H9 (cell line): ENCODE results near the gene GAS2L2. TPM values are rescaled to one million over a fixed set of nuclear protein-coding genes. Genes with fewer than 3 reads are reported as not detected.

Experiments used
- DNase-seq: peaks from one replicate; pipeline ENCODE4 v3.0.0-alpha.2; 2017
- H2AFZ ChIP-seq: one replicate; pipeline ENCODE4 v1.6.1; 2013; ENCODE audit warnings: mild to moderate bottlenecking, low read length, control low read depth, moderate library complexity
- H2AK5ac ChIP-seq: 2 replicates; pipeline ENCODE4 v1.6.1; 2013; ENCODE audit warnings: low read length, control low read depth, mixed read lengths; ENCODE audit not compliant: insufficient read length
- H2BK120ac ChIP-seq: one replicate; pipeline ENCODE4 v1.6.1; 2013; ENCODE audit warnings: low read depth, mild to moderate bottlenecking, low read length, control low read depth, inconsistent platforms; ENCODE audit not compliant: poor library complexity, severe bottlenecking
- H2BK12ac ChIP-seq: 2 replicates; pipeline ENCODE4 v1.6.1; 2013; ENCODE audit warnings: low read length, control low read depth, mixed read lengths, low read depth; ENCODE audit not compliant: insufficient read length
- H2BK15ac ChIP-seq: 2 replicates; pipeline ENCODE4 v1.6.1; 2013; ENCODE audit warnings: low read depth, low read length, control low read depth
- H2BK20ac ChIP-seq: one replicate; pipeline ENCODE4 v1.6.1; 2013; ENCODE audit warnings: low read depth, mild to moderate bottlenecking, low read length, control low read depth, inconsistent platforms; ENCODE audit not compliant: poor library complexity, severe bottlenecking
- H2BK5ac ChIP-seq: 2 replicates; pipeline ENCODE4 v1.6.1; 2013; ENCODE audit warnings: low read length, control low read depth, mixed read lengths; ENCODE audit not compliant: insufficient read length
- H3K14ac ChIP-seq: 2 replicates; pipeline ENCODE4 v1.6.1; 2013; ENCODE audit warnings: low read length, control low read depth; ENCODE audit not compliant: insufficient read depth
- H3K18ac ChIP-seq: 2 replicates; pipeline ENCODE4 v1.6.1; 2013; ENCODE audit warnings: low read depth, mild to moderate bottlenecking, mixed read lengths, low read length, control low read depth; ENCODE audit not compliant: insufficient read length
- H3K23ac ChIP-seq: 2 replicates; pipeline ENCODE4 v1.6.1; 2013; ENCODE audit warnings: low read length, control low read depth, mixed read lengths, low read depth; ENCODE audit not compliant: insufficient read length
- H3K23me2 ChIP-seq: 2 replicates; pipeline ENCODE4 v1.6.1; 2013; ENCODE audit warnings: low read depth, mild to moderate bottlenecking, mixed read lengths, low read length, control low read depth; ENCODE audit not compliant: insufficient read length, poor library complexity, severe bottlenecking
- H3K27ac ChIP-seq: 2 replicates; pipeline ENCODE4 v1.5.1; 2013; ENCODE audit warnings: low read length, control low read depth, mixed read lengths, low read depth; ENCODE audit not compliant: insufficient read length
- H3K27me3 ChIP-seq: 2 replicates; pipeline ENCODE4 v1.6.1; 2013; ENCODE audit warnings: low read length, control low read depth, inconsistent platforms; ENCODE audit not compliant: insufficient read depth
- H3K4ac ChIP-seq: 2 replicates; pipeline ENCODE4 v1.6.1; 2013; ENCODE audit warnings: low read depth, mild to moderate bottlenecking, control low read depth, inconsistent platforms, low read length, moderate library complexity
- H3K4me1 ChIP-seq: 2 replicates; pipeline ENCODE4 v1.6.1; 2013; ENCODE audit warnings: low read length, control low read depth, inconsistent platforms; ENCODE audit not compliant: insufficient read depth
- H3K4me2 ChIP-seq: 2 replicates; pipeline ENCODE4 v1.6.1; 2013; ENCODE audit warnings: low read length, control low read depth, mixed read lengths; ENCODE audit not compliant: insufficient read length, insufficient read depth
- H3K56ac ChIP-seq: 2 replicates; pipeline ENCODE4 v1.6.1; 2013; ENCODE audit warnings: low read depth, mild to moderate bottlenecking, mixed read lengths, low read length, control low read depth; ENCODE audit not compliant: insufficient read length
- H3K79me1 ChIP-seq: 2 replicates; pipeline ENCODE4 v1.6.1; 2013; ENCODE audit warnings: low read depth, mild to moderate bottlenecking, moderate library complexity, low read length, control low read depth, inconsistent platforms; ENCODE audit not compliant: insufficient read depth, poor library complexity, severe bottlenecking
- H3K79me2 ChIP-seq: 2 replicates; pipeline ENCODE4 v1.6.1; 2013; ENCODE audit warnings: low read length, control low read depth, inconsistent platforms; ENCODE audit not compliant: insufficient read depth
- H3K9ac ChIP-seq: 2 replicates; pipeline ENCODE4 v1.6.1; 2013; ENCODE audit warnings: low read length, control low read depth, mixed read lengths; ENCODE audit not compliant: insufficient read length; ENCODE audit errors: extremely low read depth
- H3K9me3 ChIP-seq: one replicate; pipeline ENCODE4 v1.6.1; 2013; ENCODE audit warnings: low read depth, low read length, inconsistent platforms; ENCODE audit not compliant: control insufficient read depth
- H3T11ph ChIP-seq: one replicate; pipeline ENCODE4 v1.6.1; 2013; ENCODE audit warnings: mild to moderate bottlenecking, low read length, control low read depth, inconsistent platforms
- H4K20me1 ChIP-seq: one replicate; pipeline ENCODE4 v1.6.1; 2013; ENCODE audit not compliant: control insufficient read depth, insufficient read length, insufficient read depth
- H4K5ac ChIP-seq: 2 replicates; pipeline ENCODE4 v1.6.1; 2013; ENCODE audit warnings: low read depth, mild to moderate bottlenecking, mixed read lengths, low read length, control low read depth; ENCODE audit not compliant: insufficient read length
- H4K8ac ChIP-seq: replicated peaks from 2 replicates; pipeline ENCODE4 v1.6.1; 2013; ENCODE audit warnings: low read length, control low read depth, mixed read lengths, low read depth; ENCODE audit not compliant: insufficient read length
- H4K91ac ChIP-seq: 2 replicates; pipeline ENCODE4 v1.6.1; 2013; ENCODE audit warnings: low read depth, mild to moderate bottlenecking, moderate library complexity, mixed read lengths, low read length, control low read depth; ENCODE audit not compliant: insufficient read length
- H3K27ac Mint-ChIP-seq, 3 experiments: 2 replicates in 2 of 3; 3 replicates in 1 of 3; pipeline ENCODE4 v1.8.0; 2020 to 2021; ENCODE audit warnings: mixed read lengths in 3 of 3, mild to moderate bottlenecking in 1 of 3, moderate library complexity in 1 of 3
- H3K27me3 Mint-ChIP-seq: 2 replicates; pipeline ENCODE4 v1.8.0; 2021; ENCODE audit warnings: low read depth, mild to moderate bottlenecking, moderate library complexity, mixed read lengths
- H3K36me3 Mint-ChIP-seq, 3 experiments: 2 replicates in 2 of 3; 3 replicates in 1 of 3; pipeline ENCODE4 v1.8.0; 2020 to 2021; ENCODE audit warnings: low read depth in 3 of 3, mixed read lengths in 3 of 3; ENCODE audit not compliant: insufficient read depth in 1 of 3
- H3K4me1 Mint-ChIP-seq, 2 experiments: 2 replicates each; pipeline ENCODE4 v1.8.0; 2020; ENCODE audit warnings: mixed read lengths in 2 of 2
- H3K4me3 Mint-ChIP-seq, 2 experiments: 2 replicates in 1 of 2; 3 replicates in 1 of 2; pipeline ENCODE4 v1.8.0; 2020 to 2021; ENCODE audit warnings: mild to moderate bottlenecking in 2 of 2, mixed read lengths in 2 of 2, moderate library complexity in 1 of 2
- H3K9me3 Mint-ChIP-seq, 2 experiments: 2 replicates in 1 of 2; 3 replicates in 1 of 2; pipeline ENCODE4 v1.8.0; 2020; ENCODE audit warnings: mild to moderate bottlenecking in 2 of 2, mixed read lengths in 2 of 2, moderate library complexity in 1 of 2
- CTCF ChIP-seq: fragments of 200-600 bp; sonication (generic); conservative IDR thresholded peaks from 3 replicates; pipeline ENCODE4 v1.8.0; 2021; ENCODE audit warnings: antibody characterized with exemption, mild to moderate bottlenecking
- WGBS: extraction: QIAGEN DNeasy Blood & Tissue Kit; methylation state at CpG from one replicate; pipeline ENCODE4 v1.1.7; 2013; ENCODE audit warnings: missing lambda C conversion rate, low lambda C conversion rate, mixed read lengths; ENCODE audit not compliant: insufficient read length; ENCODE audit errors: extremely low coverage; 5-methylcytosine and 5-hydroxymethylcytosine counted together
- total RNA-seq: library from RNA; stranded (reverse); gene quantifications from 2 replicates; pipeline ENCODE4 v1.2.1, GENCODE V29; 2021

The GAS2L2 gene
- total RNA-seq, 1 experiment from 2014 or later: not detected

- Histone ChIP-seq H3K14ac (no peak overlapping the region), H3K27me3 (no peaks in the 10 kb centered on the region), H3K23me2 (peaks cover 6% of the 10 kb centered on the region), H3K79me1 (no peaks in the 10 kb centered on the region), H3K4me2 (no peak overlapping the region), H3T11ph (no peak overlapping the region), H3K4ac (no peak overlapping the region), H3K4me1 (peaks cover 3% of the 10 kb centered on the region; the same call in 1 of the 2 replicates), H2AFZ (no peak overlapping the region), H2BK15ac (no peak overlapping the region), H4K8ac (no peak overlapping the region), H3K18ac (no peak overlapping the region), H3K9ac (no peak overlapping the region), H4K20me1 (no peaks in the 10 kb centered on the region), H4K5ac (no peak overlapping the region), H2BK12ac (no peak overlapping the region), H2BK5ac (no peak overlapping the region), H4K91ac (no peak overlapping the region), H3K27ac (no peak overlapping the region), H3K56ac (no peak overlapping the region), H3K79me2 (no peaks in the 10 kb centered on the region), H2BK20ac (no peak overlapping the region), H2BK120ac (no peak overlapping the region), H3K9me3 (no peaks in the 10 kb centered on the region), H2AK5ac (no peak overlapping the region), H3K23ac (no peak overlapping the region)
- Mint-ChIP-seq H3K9me3 (no peaks in the 10 kb centered on the region), H3K4me1 (peaks cover 40 to 52% of the 10 kb centered on the region in 2 experiments), H3K27ac (peak overlapping the region in 2 of 3 experiments; percentile 33 to 60; a peak in 2 of 7 replicates), H3K4me3 (peak overlapping the region in 1 of 2 experiments; percentile 53; a peak in 2 of 5 replicates), H3K36me3 (peaks cover 2 to 16% (median 16%) of the 10 kb centered on the region in 3 experiments; a peak in 6 of 7 replicates), H3K27me3 (peaks cover 20% of the 10 kb centered on the region)
- no peak for TF ChIP-seq CTCF
- WGBS: no CpG with 5 or more reads among the region's 4 CpGs
- DNase-seq: no peak
Observed at GRCh38 chr17:35729405-35729833, 23.6 kb downstream of the GAS2L2 start.
